Ovary (tissue), 3 donors: ENCODE measurements around the gene KRTAP12-3.

ENCODE experiments used
- EP300 ChIP-seq: sonication (generic); formaldehyde crosslinking; IDR thresholded peaks from one replicate; pipeline ENCODE4 v1.6.1; 2017; ENCODE audit warnings: antibody characterized with exemption
- POLR2A ChIP-seq: fragments of 450-650 bp; IDR thresholded peaks from one replicate; pipeline ENCODE4 v1.6.1; 2017; ENCODE audit warnings: antibody characterized with exemption, mild to moderate bottlenecking, moderate library complexity
- TF ChIP-seq, protein P1 (sequence below), 3 donors: fragments of 450-650 bp in 2 of 3; fragments of 200-600 bp in 1 of 3; IDR thresholded peaks; one replicate each; pipeline versions ENCODE4 v1.5.1 to v1.8.0; 2016 to 2022; ENCODE audit warnings: antibody characterized with exemption in 3 of 3, mild to moderate bottlenecking in 1 of 3
- donor health status: DM: no; HTN: no; CAD: no.

DNA sequence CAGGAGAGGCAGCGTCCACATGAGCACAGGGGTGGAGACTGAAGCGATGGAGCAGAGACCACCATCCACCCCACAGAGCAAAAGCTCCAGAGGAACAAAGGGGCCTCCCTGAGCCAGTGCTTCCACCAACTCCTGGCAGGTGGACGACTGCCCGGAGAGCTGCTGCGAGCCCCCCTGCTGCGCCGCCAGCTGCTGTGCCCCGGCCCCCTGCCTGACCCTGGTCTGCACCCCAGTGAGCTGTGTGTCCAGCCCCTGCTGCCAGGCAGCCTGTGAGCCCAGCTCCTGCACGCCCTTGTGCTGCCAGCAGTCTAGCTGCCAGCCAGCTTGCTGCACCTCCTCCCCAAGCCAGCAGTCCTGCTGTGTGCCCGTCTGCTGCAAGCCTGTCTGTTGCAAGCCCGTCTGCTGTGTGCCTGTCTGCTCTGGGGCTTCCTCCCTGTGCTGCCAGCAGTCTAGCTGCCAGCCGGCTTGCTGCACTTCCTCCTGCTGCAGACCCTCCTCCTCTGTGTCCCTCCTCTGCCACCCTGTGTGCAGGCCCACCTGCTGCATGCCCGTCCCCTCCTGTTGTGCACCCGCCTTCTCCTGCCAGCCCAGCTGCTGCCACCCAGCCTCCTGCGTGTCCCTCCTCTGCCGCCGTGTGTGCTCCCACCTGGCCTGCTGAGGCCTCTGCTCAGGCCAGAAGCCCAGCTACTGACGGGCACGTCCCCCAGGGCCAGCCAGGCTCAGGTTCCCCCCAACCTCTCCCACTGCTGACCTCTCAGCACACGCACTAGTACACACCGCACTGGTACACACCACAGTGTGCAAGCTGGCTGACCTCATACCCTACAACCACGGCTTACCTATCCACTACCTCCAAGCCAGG lies 44.6 kb downstream of the KRTAP12-3 start:
- TF ChIP-seq, protein P1, sequence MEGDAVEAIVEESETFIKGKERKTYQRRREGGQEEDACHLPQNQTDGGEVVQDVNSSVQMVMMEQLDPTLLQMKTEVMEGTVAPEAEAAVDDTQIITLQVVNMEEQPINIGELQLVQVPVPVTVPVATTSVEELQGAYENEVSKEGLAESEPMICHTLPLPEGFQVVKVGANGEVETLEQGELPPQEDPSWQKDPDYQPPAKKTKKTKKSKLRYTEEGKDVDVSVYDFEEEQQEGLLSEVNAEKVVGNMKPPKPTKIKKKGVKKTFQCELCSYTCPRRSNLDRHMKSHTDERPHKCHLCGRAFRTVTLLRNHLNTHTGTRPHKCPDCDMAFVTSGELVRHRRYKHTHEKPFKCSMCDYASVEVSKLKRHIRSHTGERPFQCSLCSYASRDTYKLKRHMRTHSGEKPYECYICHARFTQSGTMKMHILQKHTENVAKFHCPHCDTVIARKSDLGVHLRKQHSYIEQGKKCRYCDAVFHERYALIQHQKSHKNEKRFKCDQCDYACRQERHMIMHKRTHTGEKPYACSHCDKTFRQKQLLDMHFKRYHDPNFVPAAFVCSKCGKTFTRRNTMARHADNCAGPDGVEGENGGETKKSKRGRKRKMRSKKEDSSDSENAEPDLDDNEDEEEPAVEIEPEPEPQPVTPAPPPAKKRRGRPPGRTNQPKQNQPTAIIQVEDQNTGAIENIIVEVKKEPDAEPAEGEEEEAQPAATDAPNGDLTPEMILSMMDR (IDR thresholded peaks at IDR 0.05): no peak
- no peak for TF ChIP-seq POLR2A
- TF ChIP-seq EP300: no peak
